ENCODE measurements around the gene ZNF57.
"Not testable (repeated sequence)": the region's sequence is repeated elsewhere in the genome, so short reads cannot be mapped to it uniquely, and the experiment has no call there.

The ZNF57 gene
- 8.9 to 9.4 reads per million in 2 experiments for total RNA-seq

DNA sequence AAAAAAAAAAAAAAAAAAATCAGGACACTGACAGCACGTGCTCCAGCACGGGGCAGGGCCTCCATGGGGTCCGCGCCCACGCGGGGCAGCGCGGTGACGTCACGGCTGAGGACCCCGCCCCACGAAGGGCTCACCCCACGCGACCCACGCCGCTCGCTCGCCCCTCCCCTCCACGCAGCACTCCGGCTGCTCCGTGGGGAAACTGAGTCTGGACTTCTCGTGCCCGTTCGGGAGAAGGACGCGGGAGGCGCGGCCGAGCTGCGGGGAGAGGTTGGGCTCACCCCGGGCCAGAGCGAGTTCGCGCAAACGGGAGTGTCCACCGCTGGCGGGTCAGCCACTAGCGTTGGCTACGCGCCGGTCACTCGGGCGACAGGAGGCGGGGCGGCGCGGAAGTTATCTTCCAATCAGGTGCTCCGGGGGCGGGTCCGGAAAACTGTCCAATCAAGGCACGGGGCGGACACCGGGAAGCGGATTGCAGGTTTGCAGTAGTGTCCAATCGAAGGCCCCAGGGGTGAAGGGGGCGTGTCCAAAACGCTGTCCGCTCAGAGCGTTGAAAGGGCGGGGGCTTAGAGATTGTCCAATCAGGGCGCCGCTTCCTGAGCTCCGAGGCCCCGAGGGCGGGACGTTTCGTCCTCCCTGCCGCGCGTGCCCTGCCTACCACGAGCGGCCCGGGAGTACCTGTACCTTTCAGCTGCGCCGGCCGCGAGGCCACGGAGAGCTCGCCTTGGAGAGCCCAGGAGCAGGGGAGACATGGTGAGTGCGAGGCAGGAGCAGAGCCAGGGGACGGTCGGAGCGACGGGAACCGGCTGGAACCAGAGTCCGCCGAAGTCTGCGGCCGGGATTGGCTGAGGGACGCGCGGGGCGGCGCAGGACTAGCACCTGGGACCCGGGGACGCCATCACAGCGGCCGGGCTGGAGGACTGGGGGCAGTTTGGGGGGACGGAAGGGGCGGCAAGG is at the start of gene ZNF57:
Gene ZNF57 (plus strand): TSS at position 633 of the 957 bp plus-strand sequence. CDS start 118 bp downstream, at position 751.
- peak; percentile 95 for DNase-seq (ENCODE audit: low read depth)

DNA sequence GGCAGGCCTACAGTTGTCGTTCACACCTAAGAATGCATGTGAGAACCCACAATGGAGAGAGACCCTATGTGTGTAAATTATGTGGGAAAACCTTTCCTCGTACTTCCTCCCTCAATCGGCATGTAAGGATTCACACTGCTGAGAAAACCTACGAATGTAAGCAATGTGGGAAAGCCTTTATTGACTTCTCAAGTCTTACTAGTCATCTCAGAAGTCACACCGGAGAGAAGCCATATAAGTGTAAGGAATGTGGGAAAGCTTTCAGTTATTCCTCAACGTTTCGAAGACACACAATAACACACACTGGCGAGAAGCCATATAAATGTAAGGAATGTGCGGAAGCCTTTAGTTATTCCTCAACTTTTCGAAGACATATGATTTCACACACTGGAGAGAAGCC is 48.1 kb upstream of the ZNF57 start:
- no peak for DNase-seq (ENCODE audit: low read depth)

DNA sequence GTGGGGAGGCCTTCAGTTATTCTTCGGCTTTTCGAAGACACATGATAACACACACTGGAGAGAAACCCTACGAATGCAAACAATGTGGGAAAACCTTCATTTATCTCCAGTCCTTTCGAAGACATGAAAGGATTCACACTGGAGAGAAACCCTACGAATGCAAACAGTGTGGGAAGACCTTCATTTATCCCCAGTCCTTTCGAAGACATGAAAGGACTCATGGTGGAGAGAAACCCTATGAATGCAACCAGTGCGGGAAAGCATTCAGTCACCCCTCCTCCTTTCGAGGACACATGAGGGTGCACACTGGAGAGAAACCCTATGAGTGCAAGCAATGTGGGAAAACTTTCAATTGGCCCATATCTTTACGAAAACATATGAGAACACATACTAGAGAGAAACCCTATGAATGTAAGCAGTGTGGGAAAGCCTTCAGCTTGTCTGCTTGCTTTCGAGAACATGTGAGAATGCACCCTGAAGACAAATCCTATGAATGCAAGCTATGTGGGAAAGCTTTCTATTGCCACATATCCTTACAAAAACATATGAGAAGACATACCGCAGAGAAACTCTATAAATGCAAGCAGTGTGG is 47.6 kb upstream of the ZNF57 start:
- no peak for DNase-seq (ENCODE audit: low read depth)

DNA sequence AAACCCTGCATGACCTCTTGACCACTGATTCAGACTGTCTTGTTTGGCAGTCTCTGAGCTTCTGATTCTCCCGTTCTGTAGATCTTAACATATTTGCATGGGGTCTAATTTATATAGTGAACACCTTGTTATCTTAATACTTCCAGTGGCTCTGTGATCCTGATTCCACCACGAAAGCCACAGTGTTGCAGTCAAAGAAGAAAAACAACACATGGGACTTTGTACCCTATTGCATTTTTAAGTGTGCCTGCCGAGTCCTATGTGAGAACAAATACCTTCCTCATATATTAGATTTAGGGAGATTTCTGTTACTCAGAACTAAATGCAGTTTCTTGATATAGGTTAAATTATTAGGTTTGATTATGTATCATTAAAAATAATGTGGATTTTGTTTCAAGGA is 45.9 kb upstream of the ZNF57 start:
- DNase-seq (ENCODE audit: low read depth): no peak

DNA sequence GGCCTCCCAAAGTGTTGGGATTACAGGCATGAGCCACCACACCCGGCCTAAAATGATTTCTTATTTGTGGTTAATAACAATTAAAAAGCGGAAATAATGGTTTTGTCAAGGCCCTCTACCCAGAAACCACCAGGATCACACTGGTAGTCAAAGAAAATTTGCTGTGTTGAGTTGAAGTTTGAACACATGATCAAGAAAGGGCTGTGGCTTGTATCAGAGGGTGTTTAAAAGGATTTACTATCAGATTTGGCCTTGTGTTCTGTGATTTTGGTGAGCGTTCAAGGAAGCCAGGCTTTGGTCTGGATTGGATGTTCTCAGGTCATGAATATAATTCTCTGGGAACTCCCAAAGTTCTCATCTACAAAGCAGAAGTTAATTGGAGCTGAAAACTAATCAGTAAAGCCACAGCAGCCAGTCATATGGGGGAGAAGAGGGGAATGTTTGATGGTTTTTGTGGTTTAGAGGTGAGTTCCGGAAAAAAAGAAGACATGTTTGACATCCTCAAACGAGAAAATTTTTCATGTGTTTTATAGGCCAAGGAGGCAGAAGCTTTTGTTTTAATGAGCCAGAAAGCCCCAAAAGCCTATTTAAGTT is 44.2 kb upstream of the ZNF57 start:
- DNase-seq (ENCODE audit: low read depth): no peak

DNA sequence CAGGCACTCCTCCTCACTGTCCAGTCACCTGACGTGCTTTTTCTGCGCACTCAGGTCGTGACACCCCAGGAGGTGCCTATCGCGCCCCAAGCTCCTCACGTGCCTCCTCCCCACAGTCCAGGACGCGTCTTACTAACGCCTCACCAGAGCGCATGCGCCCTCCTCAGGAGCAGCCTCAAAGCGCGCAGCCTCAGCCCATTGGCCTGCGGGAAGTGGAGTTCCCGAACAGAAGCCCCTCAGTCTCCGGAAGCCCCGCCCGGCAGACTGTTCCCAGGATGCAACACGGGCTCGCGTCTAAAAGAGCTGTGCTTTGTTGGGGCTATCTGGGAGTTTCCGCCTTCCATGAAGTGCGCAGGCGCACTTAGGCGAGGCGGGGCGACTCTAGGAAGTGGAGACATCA is 41.9 kb upstream of the ZNF57 start:
- no peak for DNase-seq (ENCODE audit: low read depth)

DNA sequence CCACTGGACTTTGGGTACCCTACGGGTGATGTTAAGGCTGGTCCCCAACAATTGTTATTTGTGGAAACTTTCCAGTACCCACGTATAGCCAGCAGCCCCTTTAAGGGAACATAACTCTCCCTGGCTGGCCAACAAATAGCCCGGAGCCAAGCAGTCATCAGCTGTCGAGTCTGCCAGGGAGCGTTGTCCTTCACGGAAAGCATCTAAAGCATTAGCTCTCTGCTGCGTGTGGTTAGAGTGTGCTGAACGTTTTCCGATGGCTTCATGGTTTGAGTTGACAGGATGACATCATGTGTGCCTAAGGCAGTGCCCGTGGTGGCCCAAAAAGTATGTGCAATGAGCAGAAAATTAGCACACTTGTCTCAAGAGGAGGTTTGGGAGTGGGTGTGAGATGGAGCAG is 36.9 kb upstream of the ZNF57 start:
- DNase-seq (ENCODE audit: low read depth): no peak

DNA sequence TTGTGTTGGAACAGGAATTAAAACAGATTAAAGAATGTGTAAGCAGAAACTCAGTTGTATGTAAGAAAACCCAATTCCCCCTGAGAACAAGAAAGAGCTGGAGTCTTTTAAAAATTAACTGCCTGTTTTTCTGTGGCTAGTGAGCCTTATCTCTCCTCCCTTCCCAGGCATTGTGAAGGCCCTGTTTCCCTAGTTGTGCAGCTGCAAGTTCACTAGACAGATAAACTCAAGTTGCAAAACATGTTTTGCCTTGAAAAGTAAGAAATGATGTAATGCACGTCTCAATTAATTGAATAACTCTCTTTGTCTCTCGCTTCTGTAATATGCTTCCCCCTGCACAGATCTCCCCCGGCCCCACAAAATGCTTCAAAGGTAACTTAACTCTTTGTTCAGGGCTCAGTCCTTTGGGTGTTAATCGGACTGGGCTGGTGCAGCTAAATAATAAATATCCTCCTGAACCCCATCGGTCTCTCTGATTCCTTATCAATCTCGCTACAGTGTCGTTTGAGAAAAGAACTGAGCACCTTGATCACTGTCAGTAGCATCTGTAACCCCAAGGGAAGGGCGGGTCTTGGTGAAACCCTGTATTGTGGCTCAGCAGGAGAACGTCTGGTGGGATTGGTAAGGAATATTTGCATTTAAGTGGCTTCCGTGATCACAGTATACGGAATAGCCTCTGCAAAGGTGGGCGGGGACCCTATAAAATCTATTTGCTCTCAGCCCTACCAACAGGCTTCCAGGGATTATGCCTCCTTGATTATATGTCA is 35.2 kb upstream of the ZNF57 start:
- DNase-seq (ENCODE audit: low read depth): no peak

DNA sequence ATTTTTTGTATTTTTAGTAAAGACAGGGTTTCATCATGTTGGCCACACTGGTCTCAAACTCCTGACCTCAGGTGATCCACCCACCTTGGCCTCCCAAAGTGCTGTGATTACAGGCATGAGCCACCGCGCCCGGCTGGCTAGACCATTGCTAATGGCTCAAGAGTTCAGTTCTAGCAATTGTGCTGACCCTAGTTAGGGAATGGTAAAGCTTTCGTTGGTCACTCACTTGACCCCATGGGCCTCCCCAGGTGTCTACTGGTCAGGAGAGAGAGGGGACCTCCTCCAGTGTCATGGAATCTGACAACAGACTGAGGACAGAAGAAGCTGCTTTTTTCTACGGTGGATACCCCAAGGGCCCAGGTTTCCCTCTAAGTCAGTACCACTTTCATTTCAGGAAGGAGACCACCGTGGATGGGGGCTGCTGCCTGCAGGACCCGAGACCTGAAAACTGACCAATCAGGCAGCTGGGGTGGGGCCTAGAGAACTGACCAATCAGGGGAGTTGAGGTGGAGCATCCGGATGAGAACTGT is 34.2 kb upstream of the ZNF57 start:
- DNase-seq (ENCODE audit: low read depth): no peak

DNA sequence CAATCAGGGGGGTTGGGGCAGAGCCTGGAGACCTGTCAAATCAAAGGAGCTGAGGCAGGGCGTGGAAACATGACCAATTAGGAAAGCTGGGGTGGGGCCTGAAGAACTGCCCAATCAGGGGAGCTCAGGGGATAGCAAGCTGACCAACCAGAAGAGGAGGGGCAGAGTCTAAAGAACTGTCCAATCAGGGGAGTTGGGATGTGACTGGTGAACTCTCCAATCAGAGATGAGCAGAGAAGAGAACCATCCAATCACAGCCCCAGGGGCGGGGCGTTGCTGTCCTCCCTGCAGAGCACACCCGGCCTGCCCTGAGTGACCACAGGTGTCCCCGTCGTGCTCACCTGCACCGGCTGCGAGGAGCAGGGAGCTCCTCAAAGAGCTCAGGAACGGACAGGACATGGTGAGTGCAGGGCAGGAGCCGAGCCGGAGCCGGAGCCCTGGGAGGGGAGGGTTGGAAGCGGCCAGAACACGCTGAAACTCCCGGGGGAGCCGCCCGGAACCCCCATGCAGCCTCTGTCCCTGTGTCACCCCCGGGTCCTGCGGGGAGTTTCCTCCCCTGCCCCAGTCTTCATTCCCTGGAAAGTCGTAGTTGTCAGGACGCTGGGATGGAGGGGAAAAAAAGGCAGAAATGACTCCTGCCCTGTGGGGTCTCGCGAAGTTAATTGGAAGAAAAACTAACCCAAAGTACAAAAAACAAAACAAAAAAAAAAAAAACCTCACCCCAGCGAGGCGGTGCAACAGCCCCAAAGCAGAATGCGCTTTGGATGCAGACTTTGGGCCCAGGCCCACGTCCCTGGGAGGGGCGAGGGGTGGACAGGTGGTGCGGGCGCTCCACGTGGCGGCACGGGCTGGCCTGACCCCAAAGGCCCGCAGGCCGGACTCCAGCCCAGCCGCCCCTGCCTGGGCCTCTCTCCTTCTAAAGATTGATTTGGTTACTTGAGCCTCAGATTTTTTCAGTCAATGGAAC is 33.4 kb upstream of the ZNF57 start, which contains the start of gene ZNF556:
Gene ZNF556 (plus strand): TSS at position 311 of the 967 bp plus-strand sequence. CDS start 87 bp downstream, at position 398.
- DNase-seq (ENCODE audit: low read depth): no peak

DNA sequence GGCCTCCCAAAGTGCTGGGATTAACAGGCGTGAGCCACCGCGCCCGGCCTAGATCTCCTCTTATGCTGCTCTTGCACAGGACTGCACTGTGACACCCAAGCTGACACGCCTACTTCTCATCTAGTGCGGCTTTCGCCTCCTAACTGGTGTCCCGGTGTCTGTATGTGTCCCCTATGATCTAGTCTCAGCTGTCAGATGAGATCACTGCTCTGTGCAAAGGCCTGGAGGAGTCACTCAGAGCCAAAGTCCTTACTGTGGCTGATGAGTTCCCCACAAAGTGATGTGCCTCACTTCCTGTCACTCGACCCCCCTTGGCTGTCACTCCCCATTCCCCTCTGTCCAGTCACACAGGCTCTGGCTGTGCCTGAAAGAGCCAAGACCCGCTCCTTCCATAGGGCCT is 31.1 kb upstream of the ZNF57 start:
- no peak for DNase-seq (ENCODE audit: low read depth)

DNA sequence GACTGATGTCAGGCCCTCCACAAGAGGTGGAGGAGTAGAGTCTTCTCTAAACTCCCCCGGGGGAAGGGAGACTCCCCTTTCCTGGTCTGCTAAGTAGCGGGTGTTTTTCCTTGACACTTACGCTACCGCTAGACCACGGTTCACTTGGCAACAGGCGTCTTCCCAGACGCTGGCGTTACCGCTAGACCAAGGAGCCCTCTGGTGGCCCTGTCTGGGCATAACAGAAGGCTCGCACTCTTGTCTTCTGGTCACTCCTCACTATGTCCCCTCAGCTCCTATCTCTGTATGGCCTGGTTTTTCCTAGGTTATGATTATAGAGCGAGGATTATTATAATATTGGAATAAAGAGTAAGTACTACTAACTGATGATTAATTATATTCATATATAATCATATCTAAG is 28.6 kb upstream of the ZNF57 start:
- not testable (repeated sequence) for DNase-seq (ENCODE audit: low read depth)

DNA sequence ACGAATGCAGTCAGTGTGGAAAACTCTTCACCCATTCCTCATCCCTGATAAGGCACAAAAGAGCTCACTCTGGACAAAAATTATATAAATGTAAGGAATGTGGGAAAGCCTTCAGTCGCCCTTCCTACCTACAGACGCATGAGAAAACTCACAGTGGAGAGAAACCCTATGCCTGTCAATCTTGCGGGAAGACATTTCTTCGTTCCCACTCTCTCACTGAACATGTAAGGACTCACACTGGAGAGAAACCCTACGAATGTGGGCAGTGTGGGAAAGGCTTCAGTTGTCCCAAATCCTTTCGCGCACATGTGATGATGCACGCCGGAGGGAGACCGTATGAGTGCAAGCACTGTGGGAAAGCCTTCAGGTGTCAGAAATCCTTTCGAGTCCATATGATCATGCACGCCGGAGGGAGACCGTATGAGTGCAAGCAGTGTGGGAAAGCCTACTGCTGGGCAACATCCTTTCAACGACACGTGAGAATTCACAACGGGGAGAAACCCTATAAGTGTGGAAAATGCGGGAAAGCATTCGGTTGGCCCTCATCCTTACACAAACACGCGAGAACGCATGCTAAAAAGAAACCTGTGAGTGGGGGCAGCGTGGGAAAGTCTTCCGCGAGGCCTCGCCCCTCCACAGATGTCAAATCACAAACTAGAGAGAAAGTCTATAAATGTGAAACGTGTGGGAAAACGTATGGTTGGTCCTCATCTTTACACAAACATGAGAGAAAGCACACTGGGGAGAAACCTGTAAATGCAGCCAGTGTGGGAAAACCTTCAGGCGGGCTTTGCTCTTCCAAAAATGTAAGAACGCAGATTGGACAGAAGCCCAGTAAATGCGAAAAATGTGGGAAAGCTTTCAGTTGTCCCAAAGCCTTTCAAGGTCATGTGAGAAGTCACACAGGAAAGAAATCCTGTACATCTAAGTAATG is 23.1 kb upstream of the ZNF57 start:
- no peak for DNase-seq (ENCODE audit: low read depth)

DNA sequence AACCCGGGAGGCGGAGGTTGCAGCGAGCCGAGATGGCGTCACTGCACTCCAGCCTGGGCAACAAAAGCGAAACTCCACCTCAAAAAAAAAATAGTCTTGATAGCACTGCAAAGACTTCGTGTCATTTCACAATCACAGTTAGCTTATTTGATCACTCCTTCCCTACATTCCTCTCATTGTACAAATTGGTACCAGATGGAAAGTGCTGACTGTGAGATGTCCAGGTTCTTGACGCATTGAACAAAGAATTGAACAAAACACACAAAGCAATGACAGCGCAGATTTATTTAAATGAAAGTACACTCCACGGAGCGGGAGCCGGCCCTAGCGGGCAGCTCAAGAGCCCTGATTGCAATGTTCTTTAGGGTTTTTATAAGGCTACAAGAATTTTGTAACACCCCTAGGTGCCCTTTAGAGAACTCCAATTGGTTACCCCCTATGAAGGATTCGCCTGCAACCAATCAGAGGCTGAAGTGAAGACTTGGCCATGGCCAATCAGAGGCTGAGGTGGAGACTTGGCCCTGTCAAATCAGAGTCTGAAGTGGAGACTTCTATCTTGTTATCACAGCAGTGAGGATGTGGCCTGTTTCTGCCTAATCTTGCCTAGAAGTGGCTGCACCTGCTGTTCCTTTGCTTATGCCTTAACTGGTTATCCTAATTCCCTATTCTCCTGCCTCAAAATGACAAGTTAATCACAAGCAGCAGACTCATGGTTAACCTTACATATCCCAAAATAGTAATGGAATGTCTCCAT is 16.9 kb upstream of the ZNF57 start:
- no peak for DNase-seq (ENCODE audit: low read depth)

DNA sequence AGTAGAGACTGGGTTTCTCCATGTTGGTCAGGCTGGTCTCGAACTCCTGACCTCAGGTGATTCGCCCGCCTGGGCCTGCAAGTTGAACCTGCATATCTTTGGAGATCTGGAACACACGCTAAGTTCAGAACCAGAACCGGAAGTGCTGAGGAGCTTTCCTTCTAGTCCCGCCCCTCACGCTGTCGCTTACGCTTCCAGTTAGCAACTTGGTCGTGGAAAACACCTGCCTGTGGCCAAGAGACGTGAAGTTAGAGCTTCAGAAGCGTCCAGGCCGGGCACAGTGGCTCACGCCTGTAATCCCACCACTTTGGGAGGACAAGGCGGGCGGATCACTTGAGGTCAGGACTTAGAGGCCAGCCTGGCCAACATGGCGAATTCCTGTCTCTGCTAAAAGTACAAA is 15.0 kb upstream of the ZNF57 start:
- DNase-seq (ENCODE audit: low read depth): no peak

DNA sequence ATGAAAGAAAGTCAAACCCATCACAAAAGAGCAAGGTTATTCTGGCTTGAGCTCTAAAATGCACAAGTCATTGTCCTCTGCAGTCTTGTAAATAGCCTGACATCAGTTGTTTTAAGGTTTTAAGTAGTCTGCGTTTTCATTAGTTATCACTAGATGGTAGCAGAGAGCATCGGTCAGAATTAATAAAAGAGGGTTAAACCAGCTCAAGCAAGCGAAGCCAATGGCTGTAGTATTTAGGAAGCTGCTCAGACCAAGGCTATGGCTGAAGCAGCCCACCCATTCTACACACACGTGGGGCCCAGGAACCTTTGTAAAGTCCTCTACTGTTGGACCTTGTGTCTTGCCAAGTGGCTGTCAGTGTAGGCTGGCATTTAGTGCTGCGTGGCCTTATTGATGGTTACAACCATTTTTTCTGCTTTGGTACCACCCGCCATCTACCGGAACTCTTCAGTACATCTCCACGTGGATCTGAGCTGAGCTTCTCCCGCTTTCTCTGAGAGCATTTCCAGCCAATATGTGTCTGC is 13.3 kb upstream of the ZNF57 start:
- DNase-seq (ENCODE audit: low read depth): no peak

DNA sequence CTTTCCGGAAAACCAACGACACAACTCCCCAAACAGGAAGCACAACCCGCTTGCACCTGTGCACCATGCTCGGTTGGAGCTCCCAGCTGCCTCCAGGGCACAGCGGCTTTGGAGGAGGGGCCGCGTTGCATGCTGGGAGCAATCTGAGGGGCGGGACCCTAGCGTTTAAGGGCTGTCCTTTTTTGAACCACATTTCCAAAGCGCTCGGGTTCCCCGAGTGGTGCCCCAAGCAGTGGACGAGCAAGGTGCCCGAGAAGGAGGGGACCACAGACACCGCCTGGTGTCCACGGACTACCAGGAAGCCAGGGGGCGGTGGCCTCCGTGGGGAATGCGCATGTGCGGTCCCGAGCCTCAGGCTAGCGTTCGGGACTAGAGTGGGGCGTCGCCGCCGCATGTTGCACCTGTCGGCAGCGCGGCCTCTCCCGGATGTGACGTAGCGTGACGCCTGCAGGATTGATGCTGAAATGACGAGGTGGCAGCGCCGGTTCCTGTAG is 11.9 kb upstream of the ZNF57 start:
- DNase-seq (ENCODE audit: low read depth): peak; percentile 26

DNA sequence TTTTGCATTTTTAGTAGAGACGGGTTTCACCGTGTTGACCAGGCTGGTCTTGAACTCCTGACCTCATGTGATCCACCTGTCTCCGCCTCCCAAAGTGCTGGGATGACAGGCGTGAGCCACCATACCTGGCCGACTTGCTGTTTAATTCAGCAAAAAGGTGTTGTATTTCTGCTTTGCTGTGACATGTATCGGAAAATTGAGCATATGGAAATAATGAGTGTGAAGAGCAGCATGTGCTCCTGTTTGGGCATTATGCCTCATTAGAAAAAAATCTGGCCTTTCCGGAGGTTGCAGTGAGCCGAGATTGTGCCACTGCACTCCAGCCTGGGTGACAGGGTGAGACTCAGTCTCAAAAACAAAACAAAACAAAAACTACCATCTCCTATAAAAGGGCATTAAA is 10.2 kb upstream of the ZNF57 start:
- DNase-seq (ENCODE audit: low read depth): not testable (repeated sequence)
